COLO829 (cell line): ENCODE results near the gene PARD3B.

ENCODE experiments used
- DNase-seq: peaks from one replicate; pipeline ENCODE4 v3.0.0; 2012; ENCODE audit warnings: low spot score

Gene PARD3B

GRCh38 chr2:205564346-205565141 is 1019.3 kb downstream of the PARD3B start:
- DNase-seq: no peak

DNA sequence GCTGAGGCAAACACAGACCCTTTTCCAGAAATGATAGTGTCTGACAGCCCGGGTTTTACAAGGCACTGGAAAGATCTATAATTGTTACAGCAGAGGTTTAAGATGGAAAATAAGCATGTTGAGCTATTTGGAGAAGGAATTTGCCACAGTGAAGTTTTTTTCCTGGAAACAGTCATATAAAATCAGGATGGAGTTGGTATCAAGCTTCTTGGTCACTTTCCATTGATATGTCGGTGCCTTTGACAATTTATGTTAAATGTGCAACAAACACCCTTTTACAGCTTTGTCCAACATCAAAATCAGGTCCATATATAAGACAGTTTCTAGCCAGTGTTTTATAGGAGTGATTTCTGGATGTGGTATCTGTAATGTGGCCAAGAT is 1019.9 kb downstream of the PARD3B start:
- no peak for DNase-seq

DNA sequence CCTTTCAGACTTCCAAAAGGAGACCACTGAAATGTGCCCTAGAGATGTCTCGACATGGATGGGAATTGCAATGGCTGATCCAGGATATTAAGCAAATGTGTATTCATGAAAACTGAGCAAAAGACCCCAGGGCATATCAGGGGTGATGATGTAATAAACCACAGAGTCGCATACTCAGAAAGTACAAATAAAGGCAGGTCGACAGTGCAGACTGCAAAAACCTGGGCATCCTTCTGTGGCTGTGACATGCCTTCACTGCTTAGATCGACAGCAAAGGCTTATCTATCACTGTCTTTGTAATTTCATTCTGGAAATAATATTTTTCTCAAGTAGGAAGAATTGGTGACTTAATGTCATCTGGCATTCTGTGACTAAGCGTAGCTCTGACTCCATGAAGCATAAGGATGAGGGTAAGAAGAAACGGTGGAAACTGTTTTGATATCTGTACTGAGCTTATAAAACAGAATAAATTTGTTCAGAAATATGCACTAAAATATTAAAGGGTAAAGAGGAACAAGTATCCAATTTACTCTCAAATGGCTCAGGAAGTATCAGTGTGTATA is 1021.4 kb downstream of the PARD3B start:
- DNase-seq: no peak

DNA sequence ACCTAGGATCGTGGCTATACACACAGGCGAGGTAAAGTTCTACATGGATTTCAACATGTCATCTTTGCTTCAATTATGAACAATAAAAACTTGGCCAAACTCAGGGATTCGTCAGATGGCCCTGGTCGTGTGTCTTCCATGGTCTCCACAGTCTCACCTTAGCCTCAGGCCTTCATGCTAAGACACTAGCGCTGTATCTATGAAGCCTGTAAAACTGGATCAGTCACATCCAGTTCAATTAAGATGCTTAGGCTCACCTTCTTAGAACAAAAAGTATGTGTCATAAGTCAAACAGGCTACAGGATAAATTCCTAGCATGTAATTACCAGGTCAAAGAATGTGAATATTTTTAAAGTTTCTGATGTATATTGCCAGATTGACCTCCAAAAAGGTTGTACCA is 1023.3 kb downstream of the PARD3B start:
- DNase-seq: no peak

DNA sequence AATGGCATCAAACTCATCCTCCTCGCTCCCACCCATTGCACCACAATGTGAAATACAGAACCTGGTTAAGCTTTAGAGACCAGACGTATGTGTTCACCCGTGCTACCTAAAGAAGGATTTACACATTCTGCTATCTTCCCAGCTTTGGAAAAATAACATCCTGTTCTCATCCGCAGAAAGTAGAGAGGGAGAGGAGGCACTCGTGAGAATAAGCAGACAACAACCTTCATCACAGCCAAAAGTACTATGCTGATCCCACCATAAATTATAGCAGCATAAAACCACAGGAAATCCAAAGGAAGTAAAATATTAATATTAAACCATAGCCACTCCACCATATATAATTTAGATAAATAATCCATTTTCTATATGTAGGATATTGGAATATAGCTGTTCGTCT is 1025.4 kb downstream of the PARD3B start:
- DNase-seq: no peak

GRCh38 chr2:205571360-205571959 is 1026.2 kb downstream of the PARD3B start:
- no peak for DNase-seq

DNA sequence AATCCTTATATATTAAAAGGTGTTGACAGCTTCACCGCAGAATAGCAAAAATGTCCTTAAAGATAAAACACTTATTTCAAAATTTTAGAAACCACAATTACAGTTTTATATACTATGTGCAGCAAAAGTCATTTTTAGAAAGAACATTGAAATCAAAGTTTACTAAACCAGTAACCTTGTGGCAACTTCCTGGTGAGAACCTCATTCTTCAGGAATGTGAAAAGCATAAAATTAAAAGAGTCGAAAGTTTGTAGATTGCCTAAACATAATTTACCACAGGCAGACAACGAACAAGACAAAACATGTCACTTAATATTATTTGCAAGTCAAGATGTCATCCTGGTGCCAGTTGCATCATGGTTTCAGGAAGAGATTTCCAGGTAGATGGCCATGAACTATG is 1028.7 kb downstream of the PARD3B start:
- DNase-seq: no peak

DNA sequence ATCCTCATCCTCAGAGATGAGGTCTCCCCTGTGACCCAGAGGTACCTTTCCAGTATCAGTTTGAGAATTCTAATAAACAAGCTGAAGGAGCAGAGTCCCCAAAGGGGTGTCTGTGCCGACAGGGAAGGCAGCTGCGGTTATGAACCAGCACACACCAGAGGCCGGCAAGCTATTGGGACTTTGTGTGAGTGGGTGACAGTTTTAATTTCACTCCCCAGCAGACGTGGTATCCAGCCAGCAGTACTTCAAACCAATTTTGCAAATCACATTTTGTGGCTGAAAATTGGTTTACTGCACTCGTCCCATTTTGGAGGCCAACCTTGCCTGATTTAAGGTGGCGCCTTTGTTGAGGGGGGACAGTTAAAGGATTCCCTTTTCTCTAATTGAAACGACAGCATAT is 1034.1 kb downstream of the PARD3B start:
- no peak for DNase-seq

DNA sequence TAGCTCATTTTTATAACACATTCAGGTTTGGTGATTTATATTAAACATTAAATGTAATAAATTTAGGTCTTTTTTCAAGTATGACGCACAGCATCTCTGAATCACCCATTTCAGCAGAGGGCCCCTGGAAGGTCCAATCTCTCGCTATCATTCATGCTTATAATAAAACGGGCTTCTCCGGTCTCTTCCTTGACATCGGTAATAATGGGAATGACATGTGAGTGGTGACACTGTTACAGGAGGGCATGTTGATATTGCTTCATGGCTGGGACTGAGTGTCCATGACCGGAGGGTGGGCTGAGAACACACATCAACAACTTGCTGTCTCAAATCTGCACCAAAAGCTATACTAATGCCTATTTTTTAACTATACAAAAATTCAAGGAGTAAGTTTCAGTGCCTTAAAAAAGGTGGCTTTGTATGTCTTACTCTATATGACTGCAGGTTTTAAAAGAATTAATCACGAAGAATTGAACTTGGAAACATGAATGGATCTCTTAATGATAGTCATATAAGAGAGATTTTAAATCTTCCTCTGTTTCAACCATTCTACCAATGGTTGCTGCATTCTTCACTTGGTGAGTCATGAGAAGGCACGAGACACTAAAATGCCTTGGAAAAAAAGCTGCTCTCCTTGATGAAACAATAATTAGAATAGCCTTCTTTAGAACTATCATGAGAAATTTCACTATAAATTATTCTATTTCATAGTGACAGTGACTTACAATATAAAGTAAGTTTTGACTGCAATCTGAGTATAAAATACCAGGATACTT is 1035.1 kb downstream of the PARD3B start:
- DNase-seq: peak; percentile 27

GRCh38 chr2:205582366-205582765 is 1037.1 kb downstream of the PARD3B start:
- DNase-seq: peak; percentile 26

- DNase-seq: no peak
Measured at GRCh38 chr2:205585449-205586383, 1040.4 kb downstream of the PARD3B start.

DNA sequence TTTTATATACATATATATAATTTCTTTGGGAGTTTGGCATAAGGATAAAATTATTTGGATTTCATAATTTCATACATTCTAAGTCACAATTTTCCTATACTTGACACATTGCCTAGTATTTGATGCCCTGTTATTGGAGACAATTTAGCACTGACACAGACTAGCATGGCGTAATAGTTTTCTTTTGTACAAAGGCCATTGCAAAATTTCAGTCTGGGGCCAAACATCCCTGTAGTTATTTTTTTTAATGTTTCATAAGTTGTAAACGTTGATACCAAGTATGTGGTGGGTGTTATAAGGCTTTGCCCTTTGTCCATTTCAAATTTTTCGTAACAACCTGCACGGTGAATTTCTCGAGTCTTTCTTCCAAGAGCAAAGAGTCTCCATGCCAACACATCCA is 1041.4 kb downstream of the PARD3B start:
- no peak for DNase-seq

DNA sequence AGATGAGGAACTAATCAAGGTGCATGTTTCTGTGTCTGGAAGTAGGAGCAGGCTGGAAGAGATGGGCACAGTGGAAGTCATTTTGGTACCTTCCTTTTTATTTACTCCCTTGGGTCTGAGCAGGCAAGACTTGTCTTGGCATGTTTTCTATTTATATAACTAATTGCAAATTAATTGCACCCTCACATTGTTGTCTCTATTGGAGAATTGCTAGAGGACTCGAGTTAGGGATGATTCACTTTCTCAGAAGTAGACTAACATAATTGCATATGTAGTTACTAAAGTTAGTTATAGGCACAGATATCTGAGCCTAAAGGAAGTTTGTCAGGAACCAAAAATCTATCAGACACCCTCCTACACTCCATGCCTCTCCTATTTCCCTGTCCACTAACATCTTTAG is 1044.2 kb downstream of the PARD3B start:
- no peak for DNase-seq

- DNase-seq: peak; percentile 2
Measured at GRCh38 chr2:205590759-205591158, 1045.5 kb downstream of the PARD3B start.

- no peak for DNase-seq
Measured at GRCh38 chr2:205593891-205594290, 1048.6 kb downstream of the PARD3B start.

DNA sequence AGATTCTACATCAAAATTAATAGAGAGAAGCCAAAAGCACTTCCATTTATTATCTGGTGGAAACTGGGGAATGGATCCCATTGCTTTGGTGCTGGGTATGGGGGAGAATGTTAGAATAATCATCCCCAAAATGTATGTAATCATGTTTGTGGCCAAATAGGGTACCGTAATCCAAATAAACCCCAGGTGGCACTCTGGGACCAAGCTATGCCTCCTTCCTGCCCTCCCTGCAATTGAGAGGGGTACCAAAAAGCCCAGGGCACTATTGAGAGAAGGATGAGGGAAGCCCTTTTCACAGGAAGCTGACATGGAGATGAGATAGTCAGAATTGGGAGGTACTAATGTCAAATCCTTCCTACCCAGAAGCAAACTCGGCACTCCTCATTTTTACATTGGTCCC is 1051.3 kb downstream of the PARD3B start:
- DNase-seq: no peak

DNA sequence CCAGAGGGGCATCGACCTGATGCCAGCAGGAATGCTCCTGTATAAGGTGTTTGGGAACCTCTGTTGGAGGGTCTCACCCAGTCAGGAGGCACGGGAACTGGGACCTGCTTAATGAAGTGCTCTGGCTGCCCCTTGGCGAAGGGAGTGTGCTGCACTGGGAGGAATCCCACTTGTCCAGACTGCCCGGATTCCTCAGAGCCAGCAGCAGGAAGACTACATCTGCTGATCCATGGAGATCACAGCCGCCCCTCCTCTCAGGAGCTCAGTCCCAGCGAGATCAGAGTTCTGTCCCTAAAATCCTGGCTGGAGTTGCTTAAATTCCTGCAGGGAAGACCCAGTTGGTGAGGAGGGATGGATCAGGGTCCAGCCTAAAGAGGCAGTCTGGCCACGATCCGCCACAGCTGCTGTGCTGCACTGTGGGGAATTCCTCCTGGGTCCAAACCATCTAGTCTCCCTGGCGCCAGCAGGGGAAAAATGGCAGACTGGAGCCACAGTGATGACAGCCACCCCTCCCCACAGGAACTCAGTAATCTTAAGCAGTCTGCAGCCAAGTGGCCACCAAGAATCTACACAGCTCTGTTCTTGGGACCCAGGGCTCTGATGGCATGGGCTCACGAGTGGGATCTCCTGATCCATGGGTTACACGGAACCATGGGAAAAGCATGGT is 1060.5 kb downstream of the PARD3B start:
- no peak for DNase-seq

DNA sequence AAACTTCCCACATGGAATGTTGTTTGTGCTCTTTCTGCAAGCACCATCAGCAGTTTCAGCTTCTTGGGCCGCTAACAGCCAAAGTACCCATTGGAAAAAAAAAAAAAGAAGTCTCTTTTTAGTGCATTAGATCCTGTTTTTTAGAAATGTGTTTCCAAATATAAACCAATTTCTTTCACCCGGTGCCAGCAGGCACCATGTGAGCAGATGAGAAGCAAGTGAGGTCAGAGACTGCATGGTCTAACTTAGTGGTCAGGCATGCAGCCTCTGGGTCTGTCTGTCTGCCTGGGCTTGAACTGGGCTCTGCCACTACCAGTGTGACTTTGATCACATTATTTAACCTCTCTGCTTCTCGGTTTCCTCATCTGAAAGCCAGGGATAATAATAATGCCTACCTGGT is 1061.9 kb downstream of the PARD3B start:
- no peak for DNase-seq

DNA sequence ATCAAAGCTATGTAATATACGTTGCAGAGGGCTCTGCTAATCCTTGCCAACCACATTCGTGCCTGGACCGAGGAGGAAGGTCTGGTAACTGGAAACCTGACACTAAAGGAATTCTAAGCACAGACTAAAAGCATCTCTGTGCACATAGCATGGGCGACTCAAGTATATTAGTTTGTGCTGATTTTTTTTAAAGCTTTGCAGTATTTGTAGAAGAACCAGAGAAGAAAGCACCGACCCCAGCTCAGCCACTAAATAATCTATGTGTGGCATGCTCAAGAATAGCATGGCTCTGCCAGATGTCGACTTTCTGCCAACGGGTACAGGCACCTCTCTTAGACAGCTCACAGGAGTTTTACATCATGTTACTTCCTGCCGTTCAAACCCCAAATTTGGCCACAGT is 1063.8 kb downstream of the PARD3B start:
- DNase-seq: no peak

DNA sequence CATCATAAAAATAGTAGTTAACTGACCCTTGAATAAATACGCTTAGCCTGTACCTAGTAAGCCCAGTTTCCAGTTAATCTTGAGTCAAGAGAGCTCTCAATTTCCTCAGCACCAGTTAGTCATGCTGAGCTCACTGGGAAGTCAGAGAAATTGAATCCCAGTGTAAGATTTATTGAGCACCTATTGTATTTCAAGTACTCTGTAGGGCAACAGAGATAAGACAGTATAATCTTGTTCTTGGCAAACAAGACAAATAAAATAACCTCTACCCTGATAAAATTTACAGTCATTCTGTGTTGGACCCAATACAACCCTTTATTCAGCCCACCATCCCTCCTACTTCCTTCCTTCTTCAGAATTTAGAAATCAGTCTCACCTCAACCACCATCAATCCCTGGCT is 1065.2 kb downstream of the PARD3B start:
- DNase-seq: no peak

GRCh38 chr2:205612636-205613035 is 1067.4 kb downstream of the PARD3B start:
- DNase-seq: no peak
